ENCODE data around the gene ARG2. TPM values are rescaled to one million over a fixed set of nuclear protein-coding genes. Genes with fewer than 3 reads are reported as not detected.

ARG2 gene
- total and polyA plus RNA-seq, 9 of the 15 experiments (the other 6 are each of a cell fraction or from before 2014, with no cell fraction given), result 6.2 to 75.0 (median 17.8) TPM

- TF ChIP-seq CHD1 (IDR thresholded peaks at IDR 0.05; ENCODE audit: low read length) (no peak), EP300 (IDR thresholded peaks at IDR 0.05; ENCODE audit: low read length) (no peak), BRCA1 (IDR thresholded peaks at IDR 0.05) (no peak), BRCA1 (CRISPR knock-in tag; IDR thresholded peaks at IDR 0.05) (no peak), TCF7 (IDR thresholded peaks at IDR 0.05; ENCODE audit: borderline replicate concordance) (no peak), MLLT1 (IDR thresholded peaks at IDR 0.05) (no peak), SMC3 (conservative IDR thresholded peaks at IDR 0.05; ENCODE audit: insufficient read depth, low read depth, low read length) (no peak), RCOR1 (IDR thresholded peaks at IDR 0.05; ENCODE audit: borderline replicate concordance in 1 of 2, low read depth in 2 of 2, low read length in 2 of 2) (no peak), ATF2 (CRISPR knock-in tag; IDR thresholded peaks at IDR 0.05) (no peak), FOXK2 (conservative IDR thresholded peaks at IDR 0.05 in 1 of 2, IDR thresholded peaks at IDR 0.05 in 1 of 2; ENCODE audit: low read depth in 2 of 2) (no peak), MCM3 (IDR thresholded peaks at IDR 0.05) (no peak), ID3 (CRISPR knock-in tag; IDR thresholded peaks at IDR 0.05) (no peak), ID3 (tag; IDR thresholded peaks at IDR 0.05) (no peak), HOXB6 (CRISPR knock-in tag; IDR thresholded peaks at IDR 0.05; ENCODE audit: borderline replicate concordance) (no peak), NFIX (CRISPR knock-in tag; IDR thresholded peaks at IDR 0.05; ENCODE audit: low read depth) (no peak), CLOCK (CRISPR knock-in tag; IDR thresholded peaks at IDR 0.05; ENCODE audit: borderline replicate concordance) (no peak), ESRRB (CRISPR knock-in tag; IDR thresholded peaks at IDR 0.05; ENCODE audit: borderline replicate concordance) (no peak), SIX5 (IDR thresholded peaks at IDR 0.05; ENCODE audit: borderline replicate concordance in 1 of 2, insufficient read depth in 1 of 2, low read depth in 1 of 2, low read length in 2 of 2) (peak; percentile 67 to 77; a peak in 3 of 4 replicates), RBM22 (IDR thresholded peaks at IDR 0.05; ENCODE audit: low read depth, low read length, poor library complexity, severe bottlenecking) (no peak), ZNF280A (IDR thresholded peaks at IDR 0.05; ENCODE audit: low read depth, partially characterized antibody) (no peak)
These were observed 54.9 kb downstream of the ARG2 start, which contains the start of gene VTI1B (continued) for GRCh38 chr14:67674480-67675218.
